Astrocyte (in vitro differentiated cells and primary cell): ENCODE measurements around the gene SH2D4B. TPM values are rescaled to one million over a fixed set of nuclear protein-coding genes. Genes with fewer than 3 reads are reported as not detected.

Experiments
- DNase-seq: peaks from one replicate; pipeline ENCODE4 v3.0.0-alpha.2; 2010; ENCODE audit warnings: low read depth
- FAIRE-seq: peaks from 2 replicates; lab custom pipeline; 2011; peaks lifted over from hg19 to GRCh38; lab: Jason Lieb, UNC
- H2AFZ ChIP-seq: 2 replicates; pipeline ENCODE4 v1.6.0; 2012; ENCODE audit warnings: low read depth, low read length, inconsistent platforms
- H3K27ac ChIP-seq: 2 replicates; pipeline ENCODE4 v1.5.1; 2011; ENCODE audit warnings: low read depth, low read length, inconsistent platforms
- H3K27me3 ChIP-seq: 2 replicates; pipeline ENCODE4 v1.6.0; 2011; ENCODE audit warnings: low read length, inconsistent platforms; ENCODE audit not compliant: insufficient read depth
- H3K36me3 ChIP-seq: 2 replicates; pipeline ENCODE4 v1.5.1; 2011; ENCODE audit warnings: low read length, inconsistent platforms; ENCODE audit not compliant: insufficient read depth
- H3K4me1 ChIP-seq: 2 replicates; pipeline ENCODE4 v1.5.1; 2011; ENCODE audit warnings: low read length, inconsistent platforms; ENCODE audit not compliant: insufficient read depth
- H3K4me2 ChIP-seq: 2 replicates; pipeline ENCODE4 v1.6.0; 2012; ENCODE audit warnings: low read length, inconsistent platforms
- H3K4me3 ChIP-seq: 2 replicates; pipeline ENCODE4 v1.5.1; 2011; ENCODE audit warnings: low read depth, mild to moderate bottlenecking, low read length, inconsistent platforms; ENCODE audit not compliant: insufficient read depth
- H3K79me2 ChIP-seq: 2 replicates; pipeline ENCODE4 v1.6.0; 2012; ENCODE audit warnings: mild to moderate bottlenecking, low read length, inconsistent platforms; ENCODE audit not compliant: insufficient read depth
- H3K9ac ChIP-seq: 2 replicates; pipeline ENCODE4 v1.6.0; 2012; ENCODE audit warnings: mild to moderate bottlenecking, low read length, inconsistent platforms
- H3K9me3 ChIP-seq: 2 replicates; pipeline ENCODE4 v1.5.1; 2012; ENCODE audit warnings: low read depth, mild to moderate bottlenecking, low read length, inconsistent platforms; ENCODE audit not compliant: insufficient read depth
- H4K20me1 ChIP-seq: 2 replicates; pipeline ENCODE4 v1.6.0; 2012; ENCODE audit warnings: low read length, inconsistent platforms; ENCODE audit not compliant: insufficient read depth
- H3K27ac Mint-ChIP-seq: one replicate; pipeline ENCODE4 v1.8.0; 2021; ENCODE audit warnings: mild to moderate bottlenecking, mixed read lengths; ENCODE audit not compliant: unreplicated experiment
- H3K27me3 Mint-ChIP-seq: one replicate; pipeline ENCODE4 v1.8.0; 2021; ENCODE audit warnings: low read depth, mixed read lengths; ENCODE audit not compliant: unreplicated experiment
- H3K36me3 Mint-ChIP-seq: one replicate; pipeline ENCODE4 v1.8.0; 2021; ENCODE audit warnings: low read depth, mixed read lengths; ENCODE audit not compliant: unreplicated experiment
- H3K4me1 Mint-ChIP-seq: one replicate; pipeline ENCODE4 v1.8.0; 2021; ENCODE audit warnings: low read depth, mixed read lengths; ENCODE audit not compliant: unreplicated experiment
- H3K4me3 Mint-ChIP-seq: one replicate; pipeline ENCODE4 v1.8.0; 2021; ENCODE audit warnings: mild to moderate bottlenecking, moderate library complexity, mixed read lengths; ENCODE audit not compliant: unreplicated experiment
- H3K9me3 Mint-ChIP-seq: one replicate; pipeline ENCODE4 v1.8.0; 2021; ENCODE audit warnings: mild to moderate bottlenecking, mixed read lengths; ENCODE audit not compliant: unreplicated experiment
- CTCF ChIP-seq: IDR thresholded peaks from 2 replicates; pipeline ENCODE4 v1.5.1; 2011; ENCODE audit warnings: low read depth, mild to moderate bottlenecking, inconsistent platforms, low read length, moderate library complexity; ENCODE audit not compliant: insufficient read depth
- EZH2 ChIP-seq: IDR thresholded peaks from 2 replicates; pipeline ENCODE4 v1.6.1; 2012; ENCODE audit warnings: mild to moderate bottlenecking, low read length, inconsistent platforms; ENCODE audit not compliant: insufficient read depth
- total RNA-seq: library from RNA; stranded (reverse); gene quantifications from 2 replicates; pipeline ENCODE4 v1.2.1, GENCODE V29; 2021

The SH2D4B gene
- total RNA-seq, 1 donor from 2014 or later = 0.07 TPM

- no peak overlapping the region for H3K9ac ChIP-seq
- Mint-ChIP-seq H3K9me3 (peaks cover 8% of the 10 kb centered on the region), H3K4me1 (no peaks in the 10 kb centered on the region), H3K4me3 (no peak overlapping the region), H3K36me3 (no peaks in the 10 kb centered on the region), H3K27ac (no peak overlapping the region), H3K27me3 (no peaks in the 10 kb centered on the region)
- H3K27me3 ChIP-seq = no peaks in the 10 kb centered on the region
- no peaks in the 10 kb centered on the region for H3K36me3 ChIP-seq
- H3K4me1 ChIP-seq = no peaks in the 10 kb centered on the region
- DNase-seq = no peak
- H3K27ac ChIP-seq = no peak overlapping the region
- no peaks in the 10 kb centered on the region for H4K20me1 ChIP-seq
- H3K79me2 ChIP-seq = no peaks in the 10 kb centered on the region
- TF ChIP-seq CTCF = no peak
- TF ChIP-seq EZH2 = no peak
- H3K9me3 ChIP-seq = no peaks in the 10 kb centered on the region
- H3K4me2 ChIP-seq = no peak overlapping the region
- no peak overlapping the region for H3K4me3 ChIP-seq
- H2AFZ ChIP-seq = no peak overlapping the region
- no peak for FAIRE-seq
Measured at GRCh38 chr10:80589726-80590373, 52.1 kb downstream of the SH2D4B start.

GRCh38 chr10:80590585-80591125 lies 53.0 kb downstream of the SH2D4B start:
- Histone ChIP-seq H4K20me1 (no peaks in the 10 kb centered on the region), H3K4me2 (no peak overlapping the region), H3K9me3 (no peaks in the 10 kb centered on the region), H3K4me1 (no peaks in the 10 kb centered on the region), H3K4me3 (no peak overlapping the region), H3K36me3 (no peaks in the 10 kb centered on the region), H3K79me2 (no peaks in the 10 kb centered on the region), H2AFZ (no peak overlapping the region), H3K27me3 (no peaks in the 10 kb centered on the region), H3K9ac (no peak overlapping the region), H3K27ac (no peak overlapping the region)
- FAIRE-seq (no peak), DNase-seq (no peak)
- Mint-ChIP-seq H3K27me3 (no peaks in the 10 kb centered on the region), H3K4me3 (no peak overlapping the region), H3K4me1 (no peaks in the 10 kb centered on the region), H3K36me3 (no peaks in the 10 kb centered on the region), H3K9me3 (peaks cover 8% of the 10 kb centered on the region), H3K27ac (no peak overlapping the region)
- TF ChIP-seq EZH2 = no peak

GRCh38 chr10:80596391-80597257 lies 58.9 kb downstream of the SH2D4B start:
- no peak overlapping the region for H3K9ac ChIP-seq
- Mint-ChIP-seq H3K4me1 (no peaks in the 10 kb centered on the region), H3K4me3 (no peak overlapping the region), H3K9me3 (no peaks in the 10 kb centered on the region), H3K36me3 (no peaks in the 10 kb centered on the region), H3K27ac (no peak overlapping the region), H3K27me3 (no peaks in the 10 kb centered on the region)
- H3K27ac ChIP-seq = no peak overlapping the region
- no peak overlapping the region for H3K4me2 ChIP-seq
- H3K36me3 ChIP-seq = no peaks in the 10 kb centered on the region
- no peaks in the 10 kb centered on the region for H3K4me1 ChIP-seq
- TF ChIP-seq EZH2 (no peak), CTCF (peak; percentile 71)
- no peaks in the 10 kb centered on the region for H3K79me2 ChIP-seq
- no peak overlapping the region for H2AFZ ChIP-seq
- H3K4me3 ChIP-seq = no peak overlapping the region
- H4K20me1 ChIP-seq = no peaks in the 10 kb centered on the region
- no peaks in the 10 kb centered on the region for H3K27me3 ChIP-seq
- DNase-seq (peak; percentile 14), FAIRE-seq (no peak)
- no peaks in the 10 kb centered on the region for H3K9me3 ChIP-seq
